ENCODE measurements around the gene SCAMP1.

- TF ChIP-seq POLR2A (IDR thresholded peaks at IDR 0.05) (no peak), CTCF (IDR thresholded peaks at IDR 0.05) (no peak), EP300 (IDR thresholded peaks at IDR 0.05) (no peak)
Measured at GRCh38 chr5:78499485-78499884, 139.1 kb downstream of the SCAMP1 start.
